Right lobe of liver (tissue), 6 donors: ENCODE results near the gene CELF4. TPM values are rescaled to one million over a fixed set of nuclear protein-coding genes. Genes with fewer than 3 reads are reported as not detected.

Source experiments
- ATAC-seq, 4 donors: fragments of 200-7000 bp; cut with Tn5 transposase; one replicate each; pipeline ENCODE4 v1.9.1; 2020; ENCODE audit warnings: mild to moderate bottlenecking in 4 of 4, moderate library complexity in 4 of 4
- DNase-seq, 3 donors: peaks; one replicate each; pipeline ENCODE4 v3.0.0-alpha.2; 2020
- H3K27ac ChIP-seq, 3 donors: fragments of 200-600 bp; one replicate each; pipeline ENCODE4 v1.8.0; 2022
- H3K27me3 ChIP-seq, 2 donors: fragments of 200-600 bp; one replicate each; pipeline ENCODE4 v1.8.0; 2022
- H3K36me3 ChIP-seq, 4 donors: fragments of 200-600 bp; sonication (generic) in 1 of 4; one replicate each; pipeline versions ENCODE4 v1.5.1 to v1.8.0; 2017 to 2022; ENCODE audit warnings: control low read depth in 1 of 4
- H3K4me1 ChIP-seq, 4 donors: fragments of 200-600 bp; sonication (generic) in 1 of 4; one replicate each; pipeline versions ENCODE4 v1.5.1 to v1.8.0; 2017 to 2022; ENCODE audit warnings: control low read depth in 1 of 4
- H3K4me3 ChIP-seq, 3 donors: fragments of 200-600 bp; one replicate each; pipeline ENCODE4 v1.8.0; 2022
- H3K9me3 ChIP-seq, 4 donors: fragments of 200-600 bp; sonication (generic) in 1 of 4; one replicate each; pipeline versions ENCODE4 v1.5.1 to v1.8.0; 2017 to 2022; ENCODE audit warnings: control low read depth in 1 of 4
- POLR2A ChIP-seq: fragments of 450-650 bp; IDR thresholded peaks from one replicate; pipeline ENCODE4 v1.6.1; 2017; ENCODE audit warnings: antibody characterized with exemption, mild to moderate bottlenecking
- WGBS: methylation state at CpG from one replicate; pipeline ENCODE4 v1.1.6; 2018; ENCODE audit warnings: low coverage, low lambda C conversion rate; ENCODE audit not compliant: insufficient coverage; ENCODE audit errors: missing lambda C conversion rate; 5-methylcytosine and 5-hydroxymethylcytosine counted together
- intact Hi-C, 2 donors: fragments of 100-400 bp; cut with DNase I; formaldehyde crosslinking; loops; one replicate each; pipeline versions ENCODE4 v1.11.2 to v1.14.1; 2022
- total RNA-seq, 6 experiments: library from RNA; depleted of rRNA in 2 of 6; stranded (reverse); fragments of >200 nt in 2 of 6; fragmentation: NEBNext Ultra II Directional in 3 of 6; extraction: Animal tissue kit (Norgen Biotek cat#: 25700) in 3 of 6; gene quantifications; one replicate each; pipeline versions ENCODE4 v1.1.0 to v1.2.4, GENCODE V29; 2016 to 2023
- TF ChIP-seq, protein P1 (sequence below), 4 donors: fragments of 200-600 bp in 3 of 4; fragments of 450-650 bp in 1 of 4; IDR thresholded peaks; one replicate each; pipeline versions ENCODE4 v1.5.1 to v1.8.0; 2016 to 2022; ENCODE audit warnings: antibody characterized with exemption in 4 of 4, mild to moderate bottlenecking in 2 of 4
- donor health status: DM: no; HTN: yes; CAD: no.
- donor health status: DM: no; HTN: no; CAD: no.
- donor health status: DM: no; HTN: no; CAD: no.
- donor health status: DM: no; HTN: yes; CAD: no.
- donor health status: DM: no; HTN: yes; CAD: no.

The CELF4 gene
- total RNA-seq, 6 experiments from 2014 or later: 0.06 TPM; not detected in 5

DNA sequence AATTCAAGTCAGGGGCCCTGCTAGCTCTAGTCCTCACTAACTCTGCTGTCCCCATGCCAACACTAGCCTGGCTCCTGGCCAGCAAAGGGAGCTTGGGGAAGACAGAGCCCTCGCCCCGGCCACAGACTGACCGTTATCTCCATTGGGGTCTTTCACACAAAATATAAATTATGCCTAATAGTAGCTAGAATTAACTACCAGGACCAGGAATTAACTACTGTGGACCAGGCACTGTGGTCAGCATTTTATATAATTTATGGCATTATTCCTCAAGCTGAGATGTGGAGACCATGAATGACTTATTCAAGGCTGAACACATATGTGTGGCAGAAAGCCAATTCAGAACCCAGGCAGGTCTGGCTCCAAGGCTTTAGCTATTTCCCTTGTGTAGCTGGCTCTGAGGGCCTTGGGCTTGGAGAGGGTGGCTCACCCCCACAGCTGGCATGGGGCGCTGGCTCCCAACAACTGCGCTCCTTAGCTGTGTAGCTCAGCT is 49.2 kb downstream of the CELF4 start:
- H3K4me3 ChIP-seq: no peak overlapping the region
- DNase-seq (no peak), ATAC-seq (no peak)
- TF ChIP-seq POLR2A: no peak
- TF ChIP-seq, protein P1, sequence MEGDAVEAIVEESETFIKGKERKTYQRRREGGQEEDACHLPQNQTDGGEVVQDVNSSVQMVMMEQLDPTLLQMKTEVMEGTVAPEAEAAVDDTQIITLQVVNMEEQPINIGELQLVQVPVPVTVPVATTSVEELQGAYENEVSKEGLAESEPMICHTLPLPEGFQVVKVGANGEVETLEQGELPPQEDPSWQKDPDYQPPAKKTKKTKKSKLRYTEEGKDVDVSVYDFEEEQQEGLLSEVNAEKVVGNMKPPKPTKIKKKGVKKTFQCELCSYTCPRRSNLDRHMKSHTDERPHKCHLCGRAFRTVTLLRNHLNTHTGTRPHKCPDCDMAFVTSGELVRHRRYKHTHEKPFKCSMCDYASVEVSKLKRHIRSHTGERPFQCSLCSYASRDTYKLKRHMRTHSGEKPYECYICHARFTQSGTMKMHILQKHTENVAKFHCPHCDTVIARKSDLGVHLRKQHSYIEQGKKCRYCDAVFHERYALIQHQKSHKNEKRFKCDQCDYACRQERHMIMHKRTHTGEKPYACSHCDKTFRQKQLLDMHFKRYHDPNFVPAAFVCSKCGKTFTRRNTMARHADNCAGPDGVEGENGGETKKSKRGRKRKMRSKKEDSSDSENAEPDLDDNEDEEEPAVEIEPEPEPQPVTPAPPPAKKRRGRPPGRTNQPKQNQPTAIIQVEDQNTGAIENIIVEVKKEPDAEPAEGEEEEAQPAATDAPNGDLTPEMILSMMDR (IDR thresholded peaks at IDR 0.05): no peak
- H3K9me3 ChIP-seq: no peaks in the 10 kb centered on the region
- no peak overlapping the region for H3K27ac ChIP-seq
- H3K27me3 ChIP-seq: no peaks in the 10 kb centered on the region
- WGBS: 80% methylated on average over 5 of the region's 5 CpGs
- no peaks in the 10 kb centered on the region for H3K4me1 ChIP-seq
- H3K36me3 ChIP-seq: no peaks in the 10 kb centered on the region
- intact Hi-C loops: no loop called here

DNA sequence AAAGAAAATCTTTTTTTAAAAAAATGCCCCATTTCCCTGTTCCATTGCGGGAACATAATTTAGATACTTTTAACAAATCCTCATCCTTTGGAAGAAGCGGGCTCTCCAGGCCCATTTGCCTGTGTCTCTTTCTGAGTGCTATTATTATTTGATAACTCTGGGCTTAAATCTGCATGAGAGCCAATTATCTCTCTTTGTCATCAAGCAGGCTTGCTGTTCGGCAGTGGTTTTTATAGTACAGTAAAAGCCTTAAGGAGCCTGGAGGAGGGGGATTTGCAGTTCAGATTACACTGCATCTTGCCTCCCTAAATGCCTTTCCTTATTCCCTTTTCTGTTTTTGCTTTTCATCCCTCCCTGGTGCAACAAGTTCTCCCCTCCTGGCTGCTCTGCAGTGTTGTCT is 50.6 kb downstream of the CELF4 start:
- Histone ChIP-seq H3K36me3 (no peaks in the 10 kb centered on the region), H3K27me3 (no peaks in the 10 kb centered on the region), H3K9me3 (no peaks in the 10 kb centered on the region), H3K4me3 (no peak overlapping the region), H3K4me1 (no peaks in the 10 kb centered on the region), H3K27ac (no peak overlapping the region)
- ATAC-seq: no peak
- intact Hi-C loops: no loop called here
- TF ChIP-seq, protein P1 (IDR thresholded peaks at IDR 0.05): no peak
- no peak for TF ChIP-seq POLR2A
- WGBS: 79% methylated on average over 3 of the region's 3 CpGs
- no peak for DNase-seq

DNA sequence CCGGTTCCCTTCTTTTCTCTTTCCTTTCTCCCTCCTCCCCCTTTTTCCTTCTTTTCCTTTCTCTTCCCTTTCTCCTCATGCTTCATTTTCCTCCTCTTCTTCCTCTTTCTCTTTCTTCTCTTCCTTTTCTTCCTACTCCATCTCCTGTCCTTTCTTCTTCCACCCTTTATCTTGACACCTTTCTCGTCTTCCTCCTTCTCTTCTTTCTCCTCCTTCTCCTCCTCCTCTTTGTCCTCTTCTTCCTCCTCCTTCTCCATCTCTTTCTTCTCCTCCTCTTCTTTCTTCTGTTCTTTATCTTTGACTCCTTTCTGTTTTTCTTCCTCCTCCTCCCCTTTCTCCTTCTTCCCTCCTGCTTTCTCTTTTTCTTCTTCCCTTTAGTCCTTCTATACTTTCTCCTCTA is 53.2 kb downstream of the CELF4 start:
- Histone ChIP-seq H3K27ac (no peak overlapping the region), H3K4me3 (no peak overlapping the region), H3K9me3 (no peaks in the 10 kb centered on the region), H3K27me3 (no peaks in the 10 kb centered on the region), H3K4me1 (no peaks in the 10 kb centered on the region), H3K36me3 (no peaks in the 10 kb centered on the region)
- DNase-seq (no peak), ATAC-seq (no peak)
- TF ChIP-seq, protein P1 (IDR thresholded peaks at IDR 0.05): no peak
- TF ChIP-seq POLR2A: no peak
- intact Hi-C loops: no loop called here
- WGBS: 23% methylated on average over 2 of the region's 2 CpGs

DNA sequence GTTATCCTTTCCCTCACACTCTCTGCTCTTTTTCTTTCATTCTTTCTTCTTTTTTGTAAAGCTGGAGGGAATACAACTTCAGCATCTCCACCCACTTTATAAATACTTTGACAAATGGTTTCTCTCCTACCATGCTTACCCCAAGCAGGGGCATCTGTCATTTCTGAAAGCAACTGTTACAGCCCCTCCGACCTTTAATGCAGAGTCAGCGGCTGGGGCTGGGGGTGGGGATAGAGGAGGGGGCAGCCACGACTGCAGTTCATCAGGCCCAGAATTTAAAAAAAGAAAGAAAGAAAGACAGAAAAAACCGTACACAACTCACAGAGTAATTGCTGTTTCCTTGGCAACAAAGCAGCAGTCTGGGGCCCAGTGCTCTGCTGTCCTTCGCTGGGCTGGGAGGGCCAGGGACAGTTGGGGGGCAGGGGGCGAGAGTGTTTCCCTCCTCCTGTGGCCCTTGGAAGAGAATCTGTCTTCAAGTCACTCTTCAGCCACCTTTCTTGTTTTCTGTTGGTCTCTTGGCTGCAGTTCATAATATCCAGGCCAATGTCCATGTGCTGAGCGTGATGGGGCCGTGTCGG is 53.8 kb downstream of the CELF4 start:
- no peak for ATAC-seq
- H3K9me3 ChIP-seq: no peaks in the 10 kb centered on the region
- no peak for DNase-seq
- no peak overlapping the region for H3K27ac ChIP-seq
- no peak overlapping the region for H3K4me3 ChIP-seq
- 55% methylated on average over 9 of the region's 9 CpGs for WGBS
- no peaks in the 10 kb centered on the region for H3K27me3 ChIP-seq
- intact Hi-C loops: no loop called here
- TF ChIP-seq, protein P1 (IDR thresholded peaks at IDR 0.05): no peak
- no peak for TF ChIP-seq POLR2A
- H3K36me3 ChIP-seq: no peaks in the 10 kb centered on the region
- no peaks in the 10 kb centered on the region for H3K4me1 ChIP-seq
